Mesendoderm (in vitro differentiated cells): ENCODE data around the gene GRHL3.
A peak's percentile ranks its signal among the peaks of the same experiment; 100 is the strongest.

Experiments used
- DNase-seq: peaks from one replicate; pipeline ENCODE4 v3.0.0; 2013
- H2AK5ac ChIP-seq: 2 replicates; pipeline ENCODE4 v1.6.1; 2013; ENCODE audit warnings: low read length, inconsistent platforms
- H2BK120ac ChIP-seq: 2 replicates; pipeline ENCODE4 v1.6.1; 2013; ENCODE audit warnings: low read depth, mild to moderate bottlenecking, low read length, moderate library complexity, mixed read lengths
- H2BK15ac ChIP-seq: replicated peaks from 2 replicates; pipeline ENCODE4 v1.6.1; 2013; ENCODE audit warnings: low read depth, mild to moderate bottlenecking, moderate library complexity
- H2BK5ac ChIP-seq: 2 replicates; pipeline ENCODE4 v1.6.1; 2013; ENCODE audit warnings: low read length, inconsistent platforms
- H3K18ac ChIP-seq: 2 replicates; pipeline ENCODE4 v1.6.1; 2013; ENCODE audit warnings: mild to moderate bottlenecking, low read length, mixed read lengths
- H3K23ac ChIP-seq: one replicate; pipeline ENCODE4 v1.6.1; 2013; ENCODE audit warnings: low read length
- H3K27ac ChIP-seq: 2 replicates; pipeline ENCODE4 v1.5.1; 2013; ENCODE audit warnings: low read depth, mild to moderate bottlenecking, inconsistent platforms, low read length, moderate library complexity
- H3K27me3 ChIP-seq: 2 replicates; pipeline ENCODE4 v1.6.1; 2013; ENCODE audit warnings: low read length, control low read depth, mild to moderate bottlenecking, inconsistent platforms; ENCODE audit not compliant: insufficient read depth, poor library complexity
- H3K36me3 ChIP-seq: 2 replicates; pipeline ENCODE4 v1.6.1; 2013; ENCODE audit warnings: low read length, inconsistent platforms; ENCODE audit not compliant: control insufficient read depth, insufficient read depth
- H3K4ac ChIP-seq: one replicate; pipeline ENCODE4 v1.6.1; 2013; ENCODE audit warnings: low read depth, mild to moderate bottlenecking, low read length, moderate library complexity
- H3K4me1 ChIP-seq: 2 replicates; pipeline ENCODE4 v1.6.1; 2013; ENCODE audit warnings: low read depth, low read length, inconsistent platforms; ENCODE audit not compliant: control insufficient read depth
- H3K4me2 ChIP-seq: 2 replicates; pipeline ENCODE4 v1.6.1; 2013; ENCODE audit warnings: low read length
- H3K4me3 ChIP-seq: 2 replicates; pipeline ENCODE4 v1.5.1; 2013; ENCODE audit warnings: mild to moderate bottlenecking, low read length
- H3K56ac ChIP-seq: one replicate; pipeline ENCODE4 v1.6.1; 2013; ENCODE audit warnings: low read length
- H3K79me1 ChIP-seq: 2 replicates; pipeline ENCODE4 v1.6.1; 2013; ENCODE audit warnings: low read length, inconsistent platforms
- H3K79me2 ChIP-seq: 2 replicates; pipeline ENCODE4 v1.6.1; 2013; ENCODE audit warnings: mild to moderate bottlenecking, low read length; ENCODE audit not compliant: control insufficient read depth, insufficient read depth
- H3K9ac ChIP-seq: 2 replicates; pipeline ENCODE4 v1.6.1; 2013; ENCODE audit warnings: low read length, inconsistent platforms
- H4K5ac ChIP-seq: one replicate; pipeline ENCODE4 v1.6.1; 2013; ENCODE audit warnings: low read length
- H4K8ac ChIP-seq: one replicate; pipeline ENCODE4 v1.6.1; 2013; ENCODE audit warnings: low read depth, mild to moderate bottlenecking, control low read depth, low read length, moderate library complexity
- WGBS: extraction: QIAGEN DNeasy Blood & Tissue Kit; methylation state at CpG from one replicate; pipeline ENCODE4 v1.1.7; 2013; ENCODE audit warnings: low lambda C conversion rate, missing lambda C conversion rate; ENCODE audit not compliant: insufficient coverage; ENCODE audit errors: extremely low coverage; 5-methylcytosine and 5-hydroxymethylcytosine counted together

GRHL3 gene

DNA sequence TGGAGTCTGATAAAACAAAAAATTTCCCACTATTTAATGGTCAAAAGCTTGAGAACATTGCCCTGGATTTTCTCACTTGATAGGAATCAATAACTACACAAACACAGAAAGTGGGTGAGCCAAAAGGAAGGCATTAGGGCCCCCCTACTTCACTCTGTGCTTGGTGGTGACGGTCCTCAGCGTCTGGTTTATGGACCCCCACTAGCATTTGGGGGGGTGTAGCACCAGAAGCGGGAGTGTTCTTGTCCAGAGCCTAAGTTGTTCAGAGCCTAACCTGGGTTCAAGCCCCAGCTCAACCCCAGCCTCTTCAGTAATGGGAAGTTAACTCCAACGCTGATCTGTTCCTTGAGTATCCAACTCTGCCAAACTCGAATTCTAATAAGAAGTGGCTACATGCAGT lies 61.4 kb downstream of the GRHL3 start:
- H3K18ac ChIP-seq, result no peak overlapping the region
- H3K79me2 ChIP-seq, result no peaks in the 10 kb centered on the region
- no peaks in the 10 kb centered on the region for H3K4me1 ChIP-seq
- no peaks in the 10 kb centered on the region for H3K79me1 ChIP-seq
- no peak overlapping the region for H2BK15ac ChIP-seq
- no peak overlapping the region for H2BK5ac ChIP-seq
- H3K4ac ChIP-seq, result no peak overlapping the region
- no peak overlapping the region for H3K23ac ChIP-seq
- no peak for DNase-seq
- no peak overlapping the region for H4K5ac ChIP-seq
- no peak overlapping the region for H3K4me3 ChIP-seq
- H2BK120ac ChIP-seq, result no peak overlapping the region
- H3K36me3 ChIP-seq, result no peaks in the 10 kb centered on the region
- no peak overlapping the region for H4K8ac ChIP-seq
- no peak overlapping the region for H3K4me2 ChIP-seq
- no peaks in the 10 kb centered on the region for H3K27me3 ChIP-seq
- WGBS, result no CpG with 5 or more reads among the region's 5 CpGs
- no peak overlapping the region for H3K27ac ChIP-seq
- H3K9ac ChIP-seq, result no peak overlapping the region
- H3K56ac ChIP-seq, result no peak overlapping the region
- no peak overlapping the region for H2AK5ac ChIP-seq

GRCh38 chr1:24381256-24381655 lies 62.1 kb downstream of the GRHL3 start:
- no peaks in the 10 kb centered on the region for H3K27me3 ChIP-seq
- H3K56ac ChIP-seq, result no peak overlapping the region
- no peak overlapping the region for H3K4ac ChIP-seq
- no peak overlapping the region for H3K4me2 ChIP-seq
- H2BK5ac ChIP-seq, result no peak overlapping the region
- H3K9ac ChIP-seq, result no peak overlapping the region
- no CpG with 5 or more reads among the region's 2 CpGs for WGBS
- H4K8ac ChIP-seq, result no peak overlapping the region
- no peaks in the 10 kb centered on the region for H3K4me1 ChIP-seq
- H3K79me2 ChIP-seq, result no peaks in the 10 kb centered on the region
- H3K36me3 ChIP-seq, result no peaks in the 10 kb centered on the region
- H4K5ac ChIP-seq, result no peak overlapping the region
- no peaks in the 10 kb centered on the region for H3K79me1 ChIP-seq
- no peak overlapping the region for H3K18ac ChIP-seq
- H2BK120ac ChIP-seq, result no peak overlapping the region
- DNase-seq, result no peak
- no peak overlapping the region for H3K23ac ChIP-seq
- no peak overlapping the region for H2BK15ac ChIP-seq
- no peak overlapping the region for H3K27ac ChIP-seq
- H2AK5ac ChIP-seq, result no peak overlapping the region
- no peak overlapping the region for H3K4me3 ChIP-seq

DNA sequence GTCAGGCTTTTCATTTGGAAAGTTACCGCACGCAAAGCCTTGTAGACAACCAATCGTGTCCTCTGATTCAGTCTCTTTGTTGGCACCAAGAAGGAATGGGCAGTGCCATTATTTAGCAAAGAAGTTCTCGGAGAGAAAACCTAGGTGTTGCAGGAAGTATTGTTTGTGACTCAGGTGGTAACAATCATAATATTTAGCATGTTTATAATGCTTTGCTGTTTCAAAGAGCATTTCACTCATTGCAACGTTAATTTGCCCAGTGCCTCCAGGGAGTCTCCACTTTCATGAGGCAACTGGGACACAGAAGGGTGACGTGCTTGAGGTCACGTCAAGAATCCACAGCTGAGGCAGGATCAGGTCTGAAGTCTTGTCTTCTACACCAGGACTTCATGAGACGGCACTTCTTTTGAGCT lies 63.0 kb downstream of the GRHL3 start:
- Histone ChIP-seq H2BK120ac (no peak overlapping the region), H3K27ac (no peak overlapping the region), H2AK5ac (no peak overlapping the region), H3K36me3 (no peaks in the 10 kb centered on the region), H2BK15ac (no peak overlapping the region), H3K18ac (no peak overlapping the region), H3K27me3 (no peaks in the 10 kb centered on the region), H3K79me1 (no peaks in the 10 kb centered on the region), H3K23ac (no peak overlapping the region), H3K9ac (no peak overlapping the region), H2BK5ac (no peak overlapping the region), H3K56ac (no peak overlapping the region), H3K4me2 (no peak overlapping the region), H4K5ac (no peak overlapping the region), H3K79me2 (no peaks in the 10 kb centered on the region), H3K4me3 (no peak overlapping the region), H3K4ac (no peak overlapping the region), H4K8ac (no peak overlapping the region), H3K4me1 (no peaks in the 10 kb centered on the region)
- no CpG with 5 or more reads among the region's 8 CpGs for WGBS
- DNase-seq, result no peak

DNA sequence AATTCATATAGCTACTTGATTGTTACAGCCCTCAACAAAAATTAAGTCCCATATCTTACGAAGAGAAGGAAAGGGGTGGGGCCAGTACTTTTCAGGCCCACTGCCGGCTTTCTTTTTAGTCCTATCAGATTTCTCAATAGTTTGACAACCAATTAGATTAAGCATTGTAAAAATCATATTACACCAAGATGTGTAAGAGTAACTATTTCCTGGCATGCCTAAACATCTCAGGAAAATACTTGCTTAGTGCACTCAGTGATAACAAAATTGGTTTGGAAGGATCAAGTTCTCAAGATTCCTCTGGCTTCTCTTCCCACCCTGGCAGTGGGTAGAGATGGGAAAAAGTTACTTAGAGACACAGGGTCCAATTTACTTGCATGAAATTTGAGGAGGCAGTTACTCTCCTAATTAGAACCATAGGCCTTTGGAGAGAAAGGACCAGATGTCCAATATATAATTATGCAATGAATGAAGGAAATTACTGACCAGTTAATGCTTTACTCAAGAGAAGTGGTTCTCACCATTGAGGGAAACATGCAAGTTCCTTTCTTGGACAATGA lies 64.3 kb downstream of the GRHL3 start:
- Histone ChIP-seq H3K56ac (no peak overlapping the region), H2BK15ac (no peak overlapping the region), H3K4me2 (no peak overlapping the region), H3K18ac (no peak overlapping the region), H4K5ac (no peak overlapping the region), H2BK120ac (no peak overlapping the region), H4K8ac (no peak overlapping the region), H2AK5ac (no peak overlapping the region), H3K79me2 (no peaks in the 10 kb centered on the region), H3K27me3 (no peaks in the 10 kb centered on the region), H3K4me3 (no peak overlapping the region), H2BK5ac (no peak overlapping the region), H3K23ac (no peak overlapping the region), H3K27ac (no peak overlapping the region), H3K36me3 (no peaks in the 10 kb centered on the region), H3K79me1 (no peaks in the 10 kb centered on the region), H3K9ac (no peak overlapping the region), H3K4me1 (no peaks in the 10 kb centered on the region), H3K4ac (no peak overlapping the region)
- no CpG with 5 or more reads among the region's 2 CpGs for WGBS
- DNase-seq, result no peak

DNA sequence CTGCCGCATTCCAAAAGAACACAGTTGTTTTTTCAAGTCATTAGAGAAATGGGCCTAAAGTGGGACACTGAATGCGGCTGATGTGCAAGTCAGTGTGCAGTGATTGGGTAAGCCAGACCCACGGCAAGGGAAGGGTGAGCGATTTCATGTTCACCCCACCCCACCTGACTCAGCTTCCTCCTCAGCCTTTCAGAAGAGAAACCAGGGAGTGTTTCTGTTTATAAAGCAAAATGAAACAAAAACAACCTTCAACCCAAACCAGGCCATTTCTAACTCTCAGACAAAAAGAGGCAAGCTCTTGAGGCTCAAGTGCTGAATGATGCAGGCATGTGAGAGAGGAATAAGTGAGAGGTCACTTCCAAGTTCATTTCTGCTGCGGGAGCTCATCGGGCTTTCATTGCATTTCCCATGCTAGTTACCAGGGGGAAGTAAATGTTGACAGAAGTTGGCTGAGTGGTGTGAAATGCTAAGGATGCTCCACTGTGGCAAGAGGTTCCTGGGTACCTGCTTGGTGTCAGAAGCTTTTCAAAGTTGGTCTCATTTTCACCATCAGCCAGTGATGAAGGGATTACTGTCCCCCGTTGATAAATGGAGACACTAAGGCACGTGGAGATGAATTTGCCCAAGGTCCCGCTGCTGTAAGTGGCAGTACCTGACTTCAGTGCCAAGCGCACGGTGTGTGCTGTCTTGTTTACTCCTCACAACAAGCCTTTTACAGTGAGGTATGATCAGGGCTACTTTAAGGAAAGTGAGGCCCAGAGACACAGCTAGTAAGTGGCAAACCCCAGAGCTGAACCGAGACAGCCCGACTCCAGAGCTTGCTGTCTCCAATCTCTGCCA lies 65.3 kb downstream of the GRHL3 start:
- Histone ChIP-seq H3K23ac (no peak overlapping the region), H3K4me3 (no peak overlapping the region), H2BK15ac (no peak overlapping the region), H3K4ac (no peak overlapping the region), H2AK5ac (no peak overlapping the region), H3K56ac (no peak overlapping the region), H4K8ac (no peak overlapping the region), H3K79me1 (no peaks in the 10 kb centered on the region), H3K79me2 (no peaks in the 10 kb centered on the region), H3K4me1 (no peaks in the 10 kb centered on the region), H2BK5ac (no peak overlapping the region), H3K18ac (no peak overlapping the region), H3K27me3 (no peaks in the 10 kb centered on the region), H4K5ac (no peak overlapping the region), H3K36me3 (no peaks in the 10 kb centered on the region), H3K27ac (no peak overlapping the region), H3K9ac (no peak overlapping the region), H3K4me2 (no peak overlapping the region), H2BK120ac (no peak overlapping the region)
- no CpG with 5 or more reads among the region's 13 CpGs for WGBS
- DNase-seq, result peak; percentile 53
